ENCODE measurements around the gene TRHDE. TPM values are rescaled to one million over a fixed set of nuclear protein-coding genes. Genes with fewer than 3 reads are reported as not detected.

TRHDE gene
- polyA plus RNA-seq, 1 donor (not counting 4 experiments of a cell fraction or from before 2014, with no cell fraction given), result 0.12 TPM

DNA sequence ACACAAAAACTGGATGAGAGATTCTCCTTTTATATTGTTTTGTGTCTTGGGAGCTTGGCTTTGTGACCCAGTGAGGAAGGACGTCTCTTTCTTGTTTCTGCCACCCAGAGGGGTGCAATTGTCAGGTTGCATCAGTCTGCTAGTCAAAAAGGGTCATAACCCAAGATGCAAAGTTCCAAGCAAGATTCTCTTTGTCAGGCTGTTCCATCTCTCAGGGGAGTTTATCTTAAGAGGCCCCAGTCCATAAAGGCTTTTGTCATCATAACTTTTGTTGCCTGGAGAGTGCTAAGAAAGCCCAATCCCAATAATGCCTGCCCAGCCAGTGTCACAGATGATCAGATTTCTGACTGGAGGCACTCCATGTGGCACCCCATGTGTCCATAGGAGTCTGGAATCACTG lies 444.9 kb downstream of the TRHDE start:
- no peaks in the 10 kb centered on the region for H3K79me2 ChIP-seq (ENCODE audit: control insufficient read depth, insufficient read depth, low read length)
- H4K20me1 ChIP-seq (ENCODE audit: control insufficient read depth, extremely low read depth, insufficient read depth, low read length), result no peaks in the 10 kb centered on the region
- H3K27ac ChIP-seq (ENCODE audit: control insufficient read depth, insufficient read depth, low read length), result no peak overlapping the region
- no peaks in the 10 kb centered on the region for H3K36me3 ChIP-seq (ENCODE audit: control insufficient read depth in 2 of 2, extremely low read depth in 1 of 2, insufficient read depth in 2 of 2, low read length in 2 of 2)
- DNase-seq (ENCODE audit: low read depth, low spot score) (no peak), FAIRE-seq (no peak)
- no peaks in the 10 kb centered on the region for H3K9me3 ChIP-seq (ENCODE audit: control insufficient read depth, low read depth, low read length)
- dilution Hi-C loops (cut with MboI; ENCODE audit: extremely low pct_ligation_motif_present, low sequenced_read_pairs), result no loop called here
- no peaks in the 10 kb centered on the region for H3K9me1 ChIP-seq (ENCODE audit: control insufficient read depth, extremely low read depth, insufficient read depth, low read length)
- no peak overlapping the region for H3K9ac ChIP-seq (ENCODE audit: control insufficient read depth, extremely low read depth, insufficient read depth, low read length)
- TF ChIP-seq EZH2 (IDR thresholded peaks at IDR 0.05; ENCODE audit: low read length), result no peak
- TF ChIP-seq, protein P1, sequence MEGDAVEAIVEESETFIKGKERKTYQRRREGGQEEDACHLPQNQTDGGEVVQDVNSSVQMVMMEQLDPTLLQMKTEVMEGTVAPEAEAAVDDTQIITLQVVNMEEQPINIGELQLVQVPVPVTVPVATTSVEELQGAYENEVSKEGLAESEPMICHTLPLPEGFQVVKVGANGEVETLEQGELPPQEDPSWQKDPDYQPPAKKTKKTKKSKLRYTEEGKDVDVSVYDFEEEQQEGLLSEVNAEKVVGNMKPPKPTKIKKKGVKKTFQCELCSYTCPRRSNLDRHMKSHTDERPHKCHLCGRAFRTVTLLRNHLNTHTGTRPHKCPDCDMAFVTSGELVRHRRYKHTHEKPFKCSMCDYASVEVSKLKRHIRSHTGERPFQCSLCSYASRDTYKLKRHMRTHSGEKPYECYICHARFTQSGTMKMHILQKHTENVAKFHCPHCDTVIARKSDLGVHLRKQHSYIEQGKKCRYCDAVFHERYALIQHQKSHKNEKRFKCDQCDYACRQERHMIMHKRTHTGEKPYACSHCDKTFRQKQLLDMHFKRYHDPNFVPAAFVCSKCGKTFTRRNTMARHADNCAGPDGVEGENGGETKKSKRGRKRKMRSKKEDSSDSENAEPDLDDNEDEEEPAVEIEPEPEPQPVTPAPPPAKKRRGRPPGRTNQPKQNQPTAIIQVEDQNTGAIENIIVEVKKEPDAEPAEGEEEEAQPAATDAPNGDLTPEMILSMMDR (optimal IDR thresholded peaks at IDR 0.05 in 1 of 3, IDR thresholded peaks at IDR 0.05 in 1 of 3, conservative IDR thresholded peaks at IDR 0.05 in 1 of 3; ENCODE audit: extremely low read depth in 1 of 3, insufficient read depth in 2 of 3, low read length in 3 of 3), result no peak
- H3K4me1 ChIP-seq (ENCODE audit: control insufficient read depth, extremely low read depth, insufficient read depth, low read length), result no peaks in the 10 kb centered on the region
- no peaks in the 10 kb centered on the region for H3K27me3 ChIP-seq (ENCODE audit: control insufficient read depth, extremely low read depth, insufficient read depth, low read length)
- H3K4me3 ChIP-seq (ENCODE audit: control insufficient read depth in 2 of 3, extremely low read depth in 1 of 3, insufficient read depth in 2 of 3, low read depth in 1 of 3, low read length in 3 of 3), result no peak overlapping the region
- H2AFZ ChIP-seq (ENCODE audit: control insufficient read depth, low read length), result no peak overlapping the region
- no peak overlapping the region for H3K4me2 ChIP-seq (ENCODE audit: control insufficient read depth, extremely low read depth, insufficient read depth, low read depth, low read length)
